ENCODE measurements around the gene RASL10B.

- TF ChIP-seq, protein P1, sequence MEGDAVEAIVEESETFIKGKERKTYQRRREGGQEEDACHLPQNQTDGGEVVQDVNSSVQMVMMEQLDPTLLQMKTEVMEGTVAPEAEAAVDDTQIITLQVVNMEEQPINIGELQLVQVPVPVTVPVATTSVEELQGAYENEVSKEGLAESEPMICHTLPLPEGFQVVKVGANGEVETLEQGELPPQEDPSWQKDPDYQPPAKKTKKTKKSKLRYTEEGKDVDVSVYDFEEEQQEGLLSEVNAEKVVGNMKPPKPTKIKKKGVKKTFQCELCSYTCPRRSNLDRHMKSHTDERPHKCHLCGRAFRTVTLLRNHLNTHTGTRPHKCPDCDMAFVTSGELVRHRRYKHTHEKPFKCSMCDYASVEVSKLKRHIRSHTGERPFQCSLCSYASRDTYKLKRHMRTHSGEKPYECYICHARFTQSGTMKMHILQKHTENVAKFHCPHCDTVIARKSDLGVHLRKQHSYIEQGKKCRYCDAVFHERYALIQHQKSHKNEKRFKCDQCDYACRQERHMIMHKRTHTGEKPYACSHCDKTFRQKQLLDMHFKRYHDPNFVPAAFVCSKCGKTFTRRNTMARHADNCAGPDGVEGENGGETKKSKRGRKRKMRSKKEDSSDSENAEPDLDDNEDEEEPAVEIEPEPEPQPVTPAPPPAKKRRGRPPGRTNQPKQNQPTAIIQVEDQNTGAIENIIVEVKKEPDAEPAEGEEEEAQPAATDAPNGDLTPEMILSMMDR (IDR thresholded peaks at IDR 0.05): no peak
- TF ChIP-seq POLR2AphosphoS5 (IDR thresholded peaks at IDR 0.05): peak; percentile 81 to 91
These were observed 43.1 kb downstream of the RASL10B start for GRCh38 chr17:35774499-35774898.
